Esophagus squamous epithelium (tissue), 4 donors: ENCODE results near the gene AGO3.

Experiments
- POLR2A ChIP-seq, 4 donors: fragments of 450-650 bp; IDR thresholded peaks; one replicate each; pipeline ENCODE4 v1.6.1; 2017; ENCODE audit warnings: antibody characterized with exemption in 4 of 4, mild to moderate bottlenecking in 4 of 4, moderate library complexity in 3 of 4
- TF ChIP-seq, protein P1 (sequence below), 6 experiments: fragments of 450-650 bp in 4 of 6; fragments of 200-600 bp in 2 of 6; sonication (generic) in 2 of 6; IDR thresholded peaks; one replicate each; pipeline ENCODE4 v1.5.1; 2016 to 2019; ENCODE audit warnings: antibody characterized with exemption in 6 of 6, mild to moderate bottlenecking in 4 of 6, moderate library complexity in 4 of 6

DNA sequence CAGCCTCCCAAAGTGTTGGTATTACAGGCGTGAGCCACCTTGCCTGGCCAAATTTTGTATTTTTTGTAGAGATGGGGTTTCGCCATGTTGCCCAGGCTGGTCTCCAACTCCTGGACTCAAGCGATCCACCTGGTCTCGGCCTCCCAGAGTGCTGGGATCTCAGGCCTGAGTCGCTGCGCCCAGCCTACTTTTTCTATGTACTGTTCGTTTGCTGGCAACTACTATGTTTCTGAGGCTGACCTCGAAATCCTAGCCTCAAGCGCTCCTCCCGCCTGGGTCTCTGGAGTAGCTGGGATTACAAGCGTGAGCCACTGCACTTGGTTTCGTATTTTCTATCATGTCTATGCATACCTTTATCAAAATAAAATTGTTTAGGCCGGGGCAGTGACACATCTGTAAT lies 152.3 kb downstream of the AGO3 start:
- TF ChIP-seq, protein P1, sequence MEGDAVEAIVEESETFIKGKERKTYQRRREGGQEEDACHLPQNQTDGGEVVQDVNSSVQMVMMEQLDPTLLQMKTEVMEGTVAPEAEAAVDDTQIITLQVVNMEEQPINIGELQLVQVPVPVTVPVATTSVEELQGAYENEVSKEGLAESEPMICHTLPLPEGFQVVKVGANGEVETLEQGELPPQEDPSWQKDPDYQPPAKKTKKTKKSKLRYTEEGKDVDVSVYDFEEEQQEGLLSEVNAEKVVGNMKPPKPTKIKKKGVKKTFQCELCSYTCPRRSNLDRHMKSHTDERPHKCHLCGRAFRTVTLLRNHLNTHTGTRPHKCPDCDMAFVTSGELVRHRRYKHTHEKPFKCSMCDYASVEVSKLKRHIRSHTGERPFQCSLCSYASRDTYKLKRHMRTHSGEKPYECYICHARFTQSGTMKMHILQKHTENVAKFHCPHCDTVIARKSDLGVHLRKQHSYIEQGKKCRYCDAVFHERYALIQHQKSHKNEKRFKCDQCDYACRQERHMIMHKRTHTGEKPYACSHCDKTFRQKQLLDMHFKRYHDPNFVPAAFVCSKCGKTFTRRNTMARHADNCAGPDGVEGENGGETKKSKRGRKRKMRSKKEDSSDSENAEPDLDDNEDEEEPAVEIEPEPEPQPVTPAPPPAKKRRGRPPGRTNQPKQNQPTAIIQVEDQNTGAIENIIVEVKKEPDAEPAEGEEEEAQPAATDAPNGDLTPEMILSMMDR (IDR thresholded peaks at IDR 0.05) = no peak
- no peak for TF ChIP-seq POLR2A (IDR thresholded peaks at IDR 0.05)
